ENCODE results near the gene TUBGCP3. TPM values are rescaled to one million over a fixed set of nuclear protein-coding genes. Genes with fewer than 3 reads are reported as not detected.
A peak's percentile ranks its signal among the peaks of the same experiment; 100 is the strongest.

The TUBGCP3 gene
- total RNA-seq (2022): 13.7 and 16.1 TPM in 2 replicates
- percentile 68 among the genes with signal in this experiment for Bru-seq, nascent RNA
- BruChase-seq, experiment 1, labeled RNA remaining after a 6-hour chase: percentile 54 among the genes with signal in this experiment
- BruChase-seq, experiment 2, labeled RNA remaining after a 2-hour chase: percentile 59 among the genes with signal in this experiment
- long read RNA-seq, transcript TUBGCP3-201 (22 exons, 3,899 nt): major isoform, 8 of 15 reads
- long read RNA-seq, partial matches to known transcripts: 1 of 15 reads
- long read RNA-seq, other reads (novel, unspliced or antisense): 3 of 15 reads

DNA sequence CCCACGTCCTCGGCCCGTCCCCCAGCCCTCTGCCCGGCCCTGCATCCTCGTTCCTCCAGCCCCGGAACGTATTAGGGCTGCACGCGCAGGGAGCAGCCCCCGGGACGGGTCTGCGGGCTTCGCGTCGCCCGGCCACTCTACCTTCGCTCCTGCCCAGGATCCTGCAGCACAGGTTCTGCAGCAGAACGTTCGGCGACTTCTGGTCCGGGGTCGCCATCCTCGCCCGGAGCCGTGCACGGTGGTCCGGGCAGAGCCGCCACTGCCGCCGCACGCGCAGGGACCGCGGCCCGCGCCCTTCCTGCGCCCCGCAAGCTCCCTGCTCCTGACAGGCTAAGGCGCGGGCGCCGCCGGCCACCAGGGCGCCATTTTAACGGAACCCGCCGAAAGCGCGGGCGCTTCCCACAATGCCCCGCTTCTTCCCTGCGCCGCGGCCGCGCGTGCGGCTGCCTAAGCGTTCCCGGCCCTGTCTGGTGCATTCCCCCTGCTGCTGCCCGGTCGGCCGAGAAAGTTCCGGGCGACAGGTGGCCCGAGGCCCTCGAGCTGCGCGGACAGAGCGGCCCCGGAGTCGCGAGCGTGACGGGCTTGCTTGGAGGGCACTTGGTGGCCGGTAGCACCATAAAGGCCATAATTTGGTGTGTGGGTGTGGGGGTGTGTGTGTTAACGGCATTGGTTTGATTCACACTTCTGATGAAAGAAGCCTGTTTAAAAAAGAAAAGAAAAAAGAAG is at the start of gene TUBGCP3:
Gene TUBGCP3, minus strand, starts transcription at position 390 of the 726 bp plus-strand sequence. Its CDS starts 173 bp downstream, at position 217.
- H3K27me3 Mint-ChIP-seq (ENCODE audit: unreplicated experiment): no peaks in the 10 kb centered on the region
- peak within 1 kb of the TSS; percentile 72 for H3K4me3 Mint-ChIP-seq (ENCODE audit: low read depth, unreplicated experiment)
- BruUV-seq (replicated peaks): no TSS peak
- no peaks in the 10 kb centered on the region for H3K9me3 Mint-ChIP-seq (ENCODE audit: low read depth, unreplicated experiment)
- peaks cover 12% of the 10 kb centered on the region for H3K36me3 Mint-ChIP-seq (ENCODE audit: insufficient read depth, unreplicated experiment)
- no peak for TF ChIP-seq CTCF (IDR thresholded peaks at IDR 0.05; ENCODE audit: unreplicated experiment)
- H3K4me1 Mint-ChIP-seq (ENCODE audit: low read depth, unreplicated experiment): peaks cover 7% of the 10 kb centered on the region
- peak within 1 kb of the TSS; percentile 85 for H3K27ac Mint-ChIP-seq (ENCODE audit: unreplicated experiment)
- intact Hi-C loops (cut with micrococcal nuclease; ENCODE audit: unreplicated experiment): no loop called here
- peak; percentile 66 for DNase-seq
- CTCF ChIA-PET: no interaction called here

DNA sequence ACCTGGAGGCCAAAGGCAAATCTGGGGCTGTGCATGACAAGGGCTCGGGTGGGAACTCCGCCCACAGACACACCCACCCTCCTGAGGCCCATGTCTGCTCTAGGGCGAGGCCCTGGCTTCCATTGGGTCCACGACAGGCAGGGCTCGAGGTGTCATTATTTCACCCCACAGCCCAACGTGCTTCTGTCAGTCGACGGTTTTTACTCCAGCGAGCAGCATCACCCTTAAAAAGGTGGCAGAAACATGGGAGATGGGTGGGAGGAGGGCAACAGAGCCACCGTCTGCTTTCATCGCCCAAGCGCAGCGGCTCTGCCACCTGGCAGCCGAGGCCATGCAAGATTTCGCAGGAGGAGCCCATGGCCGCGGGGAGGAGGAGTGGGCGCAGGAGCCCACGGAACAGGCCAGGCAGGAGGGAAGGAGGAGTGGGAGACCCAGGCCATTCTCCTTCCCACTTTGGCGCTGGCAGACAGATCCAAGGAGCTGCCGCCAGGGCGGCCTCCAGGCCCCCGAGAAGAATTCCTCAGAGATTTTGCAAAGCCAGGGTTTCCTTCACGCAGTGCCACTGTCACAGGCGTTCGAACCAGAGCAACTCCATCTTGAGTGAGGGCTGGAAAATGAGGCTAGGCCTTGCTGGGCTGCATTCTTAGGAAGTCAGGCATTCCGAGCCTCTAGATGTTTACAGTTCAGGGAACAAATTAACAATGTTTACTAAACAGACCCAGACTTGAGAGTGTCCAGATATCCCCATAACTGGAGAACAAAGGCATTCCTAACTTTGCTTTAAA is 49.3 kb upstream of the TUBGCP3 start:
- Mint-ChIP-seq H3K9me3 (ENCODE audit: low read depth, unreplicated experiment) (no peaks in the 10 kb centered on the region), H3K27me3 (ENCODE audit: unreplicated experiment) (no peaks in the 10 kb centered on the region), H3K36me3 (ENCODE audit: insufficient read depth, unreplicated experiment) (peaks cover 7% of the 10 kb centered on the region), H3K4me1 (ENCODE audit: low read depth, unreplicated experiment) (no peaks in the 10 kb centered on the region), H3K27ac (ENCODE audit: unreplicated experiment) (no peak overlapping the region), H3K4me3 (ENCODE audit: low read depth, unreplicated experiment) (no peak overlapping the region)
- intact Hi-C loops (cut with micrococcal nuclease; ENCODE audit: unreplicated experiment): no loop called here
- BruUV-seq (replicated peaks): no TSS peak
- CTCF ChIA-PET: no interaction called here
- no peak for DNase-seq
- no peak for TF ChIP-seq CTCF (IDR thresholded peaks at IDR 0.05; ENCODE audit: unreplicated experiment)

GRCh38 chr13:112636401-112636975 is 48.5 kb upstream of the TUBGCP3 start:
- Mint-ChIP-seq H3K9me3 (ENCODE audit: low read depth, unreplicated experiment) (no peaks in the 10 kb centered on the region), H3K36me3 (ENCODE audit: insufficient read depth, unreplicated experiment) (peaks cover 7% of the 10 kb centered on the region), H3K27me3 (ENCODE audit: unreplicated experiment) (no peaks in the 10 kb centered on the region), H3K4me3 (ENCODE audit: low read depth, unreplicated experiment) (no peak overlapping the region), H3K27ac (ENCODE audit: unreplicated experiment) (no peak overlapping the region), H3K4me1 (ENCODE audit: low read depth, unreplicated experiment) (no peaks in the 10 kb centered on the region)
- no peak for TF ChIP-seq CTCF (IDR thresholded peaks at IDR 0.05; ENCODE audit: unreplicated experiment)
- BruUV-seq (replicated peaks): no TSS peak
- no peak for DNase-seq
- intact Hi-C loops (cut with micrococcal nuclease; ENCODE audit: unreplicated experiment): no loop called here
- CTCF ChIA-PET: no interaction called here

DNA sequence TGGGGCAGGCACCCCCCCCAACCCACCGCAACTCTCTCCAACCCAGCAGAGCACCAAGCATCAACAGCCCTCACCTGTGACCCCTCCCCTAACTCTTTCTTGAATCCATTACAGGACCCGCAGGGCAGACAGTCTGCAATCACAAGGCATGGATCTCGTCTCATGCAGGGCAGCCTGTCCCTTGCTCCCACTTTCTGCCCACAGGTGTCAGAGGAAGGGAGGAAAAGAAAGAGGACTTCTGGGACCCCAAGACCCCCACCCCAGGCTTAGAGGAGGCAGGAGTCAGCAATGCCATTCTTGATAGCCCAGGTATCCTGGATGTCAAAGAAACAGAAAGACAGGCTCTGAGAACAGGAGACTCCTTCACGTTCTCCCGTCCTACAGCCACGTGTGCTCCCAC is 47.4 kb upstream of the TUBGCP3 start:
- H3K27me3 Mint-ChIP-seq (ENCODE audit: unreplicated experiment): no peaks in the 10 kb centered on the region
- no peak for TF ChIP-seq CTCF (IDR thresholded peaks at IDR 0.05; ENCODE audit: unreplicated experiment)
- BruUV-seq (replicated peaks): no TSS peak
- peaks cover 7% of the 10 kb centered on the region for H3K36me3 Mint-ChIP-seq (ENCODE audit: insufficient read depth, unreplicated experiment)
- intact Hi-C loops (cut with micrococcal nuclease; ENCODE audit: unreplicated experiment): no loop called here
- DNase-seq: no peak
- no peak overlapping the region for H3K4me3 Mint-ChIP-seq (ENCODE audit: low read depth, unreplicated experiment)
- CTCF ChIA-PET: no interaction called here
- no peaks in the 10 kb centered on the region for H3K4me1 Mint-ChIP-seq (ENCODE audit: low read depth, unreplicated experiment)
- H3K27ac Mint-ChIP-seq (ENCODE audit: unreplicated experiment): no peak overlapping the region
- no peaks in the 10 kb centered on the region for H3K9me3 Mint-ChIP-seq (ENCODE audit: low read depth, unreplicated experiment)
